ENCODE measurements around the gene MXI1. TPM values are rescaled to one million over a fixed set of nuclear protein-coding genes. Genes with fewer than 3 reads are reported as not detected.
"Not testable (repeated sequence)": the region's sequence is repeated elsewhere in the genome, so short reads cannot be mapped to it uniquely, and the experiment has no call there.

MXI1 gene
- total and polyA plus RNA-seq, 2 donors (not counting 1 experiment from before 2014, with no cell fraction given), result 12.0 to 32.4 TPM

DNA sequence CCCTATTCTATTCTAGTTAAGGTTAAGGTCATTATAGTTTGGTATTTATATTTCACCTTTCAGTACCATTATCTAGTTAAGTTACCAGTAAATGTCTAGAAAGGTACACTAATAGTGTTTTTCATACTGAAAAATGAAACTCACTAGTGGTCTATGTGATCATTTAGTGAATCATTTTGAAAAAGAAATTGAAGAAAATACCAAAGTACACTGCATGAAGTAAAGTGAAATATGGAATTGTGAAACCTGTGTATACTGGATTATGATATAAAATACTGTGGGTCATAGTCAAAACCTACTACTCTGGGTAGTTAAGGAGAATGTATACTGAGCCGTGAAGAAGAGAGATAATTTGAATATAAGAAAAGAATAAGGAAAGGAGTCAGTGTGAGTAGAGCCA is 44.0 kb downstream of the MXI1 start:
- DNase-seq; H3K27me3 ChIP-seq (replicated peaks in 1 of 4; ENCODE audit: control extremely low read depth in 1 of 4, control insufficient read depth in 3 of 4, insufficient read depth in 4 of 4, low read length in 3 of 4); H3K27me3 Mint-ChIP-seq; H2AFZ ChIP-seq (ENCODE audit: insufficient read depth, low read depth, low read length, poor library complexity, severe bottlenecking); H3K9me3 Mint-ChIP-seq (ENCODE audit: insufficient read depth); H3K27ac ChIP-seq (ENCODE audit: low read length in 2 of 2); H3K27ac Mint-ChIP-seq; H3K4me1 Mint-ChIP-seq; CTCF ChIA-PET; intact Hi-C loops (cut with micrococcal nuclease); H3K4me1 ChIP-seq (ENCODE audit: control insufficient read depth in 2 of 2, insufficient read depth in 2 of 2, low read length in 2 of 2); H3K9ac ChIP-seq (ENCODE audit: low read length); H3K79me2 ChIP-seq (ENCODE audit: control insufficient read depth, insufficient read depth, low read length); H3K4me3 ChIP-seq (ENCODE audit: control extremely low read depth in 1 of 5, extremely low read depth in 1 of 5, insufficient read depth in 1 of 5, low read depth in 2 of 5, low read length in 4 of 5); H3K4me2 ChIP-seq (replicated peaks; ENCODE audit: low read depth, low read length, poor library complexity, severe bottlenecking); POLR2A ChIA-PET; H4K20me1 ChIP-seq (ENCODE audit: control insufficient read depth, insufficient read depth, low read length, poor library complexity, severe bottlenecking); H3K4me3 Mint-ChIP-seq; ATAC-seq (ENCODE audit: low read depth); H3K9me3 ChIP-seq (ENCODE audit: control extremely low read depth in 1 of 3, control insufficient read depth in 2 of 3, insufficient read depth in 1 of 3, low read length in 2 of 3); H3K36me3 ChIP-seq (replicated peaks in 1 of 2; ENCODE audit: control extremely low read depth in 1 of 2, control insufficient read depth in 1 of 2, extremely low read depth in 1 of 2, insufficient read depth in 2 of 2, low read length in 1 of 2): not testable (repeated sequence)
- 67% methylated on average over 1 of the region's 1 CpG for WGBS (ENCODE audit: insufficient coverage)

DNA sequence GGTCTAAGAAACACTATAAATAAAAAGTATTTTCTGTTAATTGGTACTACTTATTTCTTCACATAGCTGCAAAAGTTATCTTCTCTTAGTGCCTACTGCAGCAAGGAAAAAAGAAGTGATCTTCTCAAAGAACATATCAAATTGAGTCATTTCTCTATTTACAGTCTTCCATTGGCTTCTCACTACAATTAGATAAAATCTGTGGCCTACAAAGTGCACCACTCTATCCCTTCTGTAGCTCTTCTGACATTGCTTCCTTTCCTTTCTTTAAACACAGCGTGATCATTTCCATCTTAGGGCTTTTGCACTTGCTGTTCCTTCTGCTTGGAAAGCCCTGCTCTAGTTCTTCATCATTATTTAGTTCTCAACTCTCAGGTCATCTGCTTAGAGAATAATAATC is 44.7 kb downstream of the MXI1 start:
- H3K9me3 ChIP-seq (ENCODE audit: control extremely low read depth in 1 of 3, control insufficient read depth in 2 of 3, insufficient read depth in 1 of 3, low read length in 2 of 3), result peaks cover 0 to 3% (median 0%) of the 10 kb centered on the region in 3 donors
- no peak overlapping the region for H3K27ac Mint-ChIP-seq

More for the DNA sequence above, 44.7 kb downstream of the MXI1 start:
- TF ChIP-seq, protein P1, sequence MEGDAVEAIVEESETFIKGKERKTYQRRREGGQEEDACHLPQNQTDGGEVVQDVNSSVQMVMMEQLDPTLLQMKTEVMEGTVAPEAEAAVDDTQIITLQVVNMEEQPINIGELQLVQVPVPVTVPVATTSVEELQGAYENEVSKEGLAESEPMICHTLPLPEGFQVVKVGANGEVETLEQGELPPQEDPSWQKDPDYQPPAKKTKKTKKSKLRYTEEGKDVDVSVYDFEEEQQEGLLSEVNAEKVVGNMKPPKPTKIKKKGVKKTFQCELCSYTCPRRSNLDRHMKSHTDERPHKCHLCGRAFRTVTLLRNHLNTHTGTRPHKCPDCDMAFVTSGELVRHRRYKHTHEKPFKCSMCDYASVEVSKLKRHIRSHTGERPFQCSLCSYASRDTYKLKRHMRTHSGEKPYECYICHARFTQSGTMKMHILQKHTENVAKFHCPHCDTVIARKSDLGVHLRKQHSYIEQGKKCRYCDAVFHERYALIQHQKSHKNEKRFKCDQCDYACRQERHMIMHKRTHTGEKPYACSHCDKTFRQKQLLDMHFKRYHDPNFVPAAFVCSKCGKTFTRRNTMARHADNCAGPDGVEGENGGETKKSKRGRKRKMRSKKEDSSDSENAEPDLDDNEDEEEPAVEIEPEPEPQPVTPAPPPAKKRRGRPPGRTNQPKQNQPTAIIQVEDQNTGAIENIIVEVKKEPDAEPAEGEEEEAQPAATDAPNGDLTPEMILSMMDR (IDR thresholded peaks at IDR 0.05), result no peak
- TF ChIP-seq EZH2 (IDR thresholded peaks at IDR 0.05; ENCODE audit: borderline replicate concordance, insufficient read depth, low read depth, low read length, poor library complexity, severe bottlenecking), result no peak
- 92% methylated on average over 1 of the region's 1 CpG for WGBS (ENCODE audit: insufficient coverage)
- Mint-ChIP-seq H3K9me3 (ENCODE audit: insufficient read depth) (no peaks in the 10 kb centered on the region), H3K4me1 (no peaks in the 10 kb centered on the region), H3K4me3 (no peak overlapping the region), H3K27me3 (no peaks in the 10 kb centered on the region)
- Histone ChIP-seq H3K79me2 (ENCODE audit: control insufficient read depth, insufficient read depth, low read length) (peaks cover 6% of the 10 kb centered on the region), H2AFZ (ENCODE audit: insufficient read depth, low read depth, low read length, poor library complexity, severe bottlenecking) (no peak overlapping the region), H3K4me1 (ENCODE audit: control insufficient read depth in 2 of 2, insufficient read depth in 2 of 2, low read length in 2 of 2) (no peaks in the 10 kb centered on the region), H3K4me3 (ENCODE audit: control extremely low read depth in 1 of 5, extremely low read depth in 1 of 5, insufficient read depth in 1 of 5, low read depth in 2 of 5, low read length in 4 of 5) (no peak overlapping the region), H3K4me2 (replicated peaks; ENCODE audit: low read depth, low read length, poor library complexity, severe bottlenecking) (no peak overlapping the region), H4K20me1 (ENCODE audit: control insufficient read depth, insufficient read depth, low read length, poor library complexity, severe bottlenecking) (no peaks in the 10 kb centered on the region), H3K9ac (ENCODE audit: low read length) (no peak overlapping the region), H3K36me3 (replicated peaks in 1 of 2; ENCODE audit: control extremely low read depth in 1 of 2, control insufficient read depth in 1 of 2, extremely low read depth in 1 of 2, insufficient read depth in 2 of 2, low read length in 1 of 2) (no peaks in the 10 kb centered on the region), H3K27me3 (replicated peaks in 1 of 4; ENCODE audit: control extremely low read depth in 1 of 4, control insufficient read depth in 3 of 4, insufficient read depth in 4 of 4, low read length in 3 of 4) (no peaks in the 10 kb centered on the region), H3K27ac (ENCODE audit: low read length in 2 of 2) (no peak overlapping the region)
- ChIA-PET POLR2A (no interaction called here), CTCF (no interaction called here)
- intact Hi-C loops (cut with micrococcal nuclease), result no loop called here
- DNase-seq (no peak), ATAC-seq (ENCODE audit: low read depth) (no peak)
